DND-41 (cell line): ENCODE results near the gene CCT7.

ENCODE experiments used
- EZH2 ChIP-seq: IDR thresholded peaks from 3 replicates; pipeline ENCODE4 v1.6.1; 2012; ENCODE audit warnings: borderline replicate concordance, low read depth, mild to moderate bottlenecking, moderate library complexity, low read length, inconsistent platforms; ENCODE audit not compliant: severe bottlenecking
- TF ChIP-seq, protein P1 (sequence below): IDR thresholded peaks from 2 replicates; pipeline ENCODE4 v1.5.1; 2012; ENCODE audit warnings: borderline replicate concordance, low read length, moderate library complexity, mild to moderate bottlenecking; ENCODE audit not compliant: poor library complexity, severe bottlenecking; ENCODE audit errors: extremely low read depth

DNA sequence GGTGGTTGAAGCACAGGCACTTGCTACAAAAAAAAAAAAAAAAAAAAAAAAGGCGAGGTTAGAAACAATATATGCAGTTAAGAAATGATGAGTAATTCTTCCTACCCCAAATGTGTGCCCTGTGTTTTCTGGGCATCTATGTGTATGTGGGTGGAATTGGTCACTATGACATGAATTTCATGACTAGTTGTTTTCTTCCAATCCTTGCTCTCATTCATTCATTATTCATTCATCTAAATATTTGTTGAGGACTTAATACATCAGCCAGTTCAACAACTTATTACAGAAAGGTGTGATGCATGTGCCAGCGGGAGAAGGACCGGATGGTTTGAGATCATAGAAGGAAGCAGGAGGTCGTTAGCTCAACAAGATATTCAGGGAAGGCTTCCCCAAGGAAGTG, 67.5 kb downstream of the CCT7 start:
- TF ChIP-seq, protein P1, sequence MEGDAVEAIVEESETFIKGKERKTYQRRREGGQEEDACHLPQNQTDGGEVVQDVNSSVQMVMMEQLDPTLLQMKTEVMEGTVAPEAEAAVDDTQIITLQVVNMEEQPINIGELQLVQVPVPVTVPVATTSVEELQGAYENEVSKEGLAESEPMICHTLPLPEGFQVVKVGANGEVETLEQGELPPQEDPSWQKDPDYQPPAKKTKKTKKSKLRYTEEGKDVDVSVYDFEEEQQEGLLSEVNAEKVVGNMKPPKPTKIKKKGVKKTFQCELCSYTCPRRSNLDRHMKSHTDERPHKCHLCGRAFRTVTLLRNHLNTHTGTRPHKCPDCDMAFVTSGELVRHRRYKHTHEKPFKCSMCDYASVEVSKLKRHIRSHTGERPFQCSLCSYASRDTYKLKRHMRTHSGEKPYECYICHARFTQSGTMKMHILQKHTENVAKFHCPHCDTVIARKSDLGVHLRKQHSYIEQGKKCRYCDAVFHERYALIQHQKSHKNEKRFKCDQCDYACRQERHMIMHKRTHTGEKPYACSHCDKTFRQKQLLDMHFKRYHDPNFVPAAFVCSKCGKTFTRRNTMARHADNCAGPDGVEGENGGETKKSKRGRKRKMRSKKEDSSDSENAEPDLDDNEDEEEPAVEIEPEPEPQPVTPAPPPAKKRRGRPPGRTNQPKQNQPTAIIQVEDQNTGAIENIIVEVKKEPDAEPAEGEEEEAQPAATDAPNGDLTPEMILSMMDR: no peak
- TF ChIP-seq EZH2: no peak
